ENCODE data around the gene ATP9A. TPM values are rescaled to one million over a fixed set of nuclear protein-coding genes. Genes with fewer than 3 reads are reported as not detected.
"Not testable (repeated sequence)": the region's sequence is repeated elsewhere in the genome, so short reads cannot be mapped to it uniquely, and the experiment has no call there.

The ATP9A gene
- total RNA-seq, 1 experiment from 2014 or later, result 18.7 TPM

- no peak for DNase-seq (ENCODE audit: low read depth)
Measured at GRCh38 chr20:51654495-51654894, 113.7 kb downstream of the ATP9A start.

GRCh38 chr20:51654060-51654459, 114.1 kb downstream of the ATP9A start:
- DNase-seq (ENCODE audit: low read depth), result no peak

DNA sequence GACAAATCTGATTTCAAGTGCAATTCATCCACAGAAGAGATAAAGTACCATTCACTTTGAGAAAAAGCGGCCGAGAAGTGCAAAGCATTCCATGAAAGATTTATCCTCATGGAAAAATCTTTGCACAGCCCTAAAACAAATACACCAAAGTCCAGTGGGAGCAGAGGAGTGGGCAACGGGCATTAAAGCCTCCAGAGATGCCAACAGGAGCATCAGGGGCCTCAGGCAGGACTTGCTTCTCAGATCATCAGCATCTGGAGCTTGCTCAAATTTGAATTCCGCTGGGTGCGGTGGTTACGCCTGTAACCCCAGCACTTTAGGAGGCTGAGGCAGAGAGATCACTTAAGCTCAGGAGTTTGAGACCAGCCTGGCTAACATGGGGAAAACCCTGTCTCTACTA, 115.0 kb downstream of the ATP9A start:
- no peak for DNase-seq (ENCODE audit: low read depth)

- DNase-seq (ENCODE audit: low read depth), result no peak
Measured at GRCh38 chr20:51651921-51652549, 116.2 kb downstream of the ATP9A start.

DNA sequence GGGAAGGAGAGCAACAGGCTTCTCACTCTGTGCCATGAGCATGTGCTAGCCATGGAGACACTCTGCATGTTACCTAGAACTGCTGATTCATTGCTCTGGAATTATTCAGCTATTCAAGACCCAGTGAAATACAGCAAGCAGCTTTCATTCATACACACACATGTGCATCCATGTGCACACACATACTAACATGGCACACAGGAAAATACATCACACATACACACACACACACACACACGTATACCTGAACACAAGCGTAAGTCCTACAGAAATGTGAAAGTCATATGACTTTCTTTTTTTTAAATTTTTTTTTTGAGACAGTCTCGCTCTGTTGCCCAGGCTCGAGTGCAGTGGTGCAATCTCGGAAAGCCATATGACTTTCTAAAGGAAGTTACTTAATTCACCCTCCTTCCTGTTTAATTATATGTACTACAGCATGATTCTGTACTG, 117.5 kb downstream of the ATP9A start:
- DNase-seq (ENCODE audit: low read depth), result peak; percentile 77

DNA sequence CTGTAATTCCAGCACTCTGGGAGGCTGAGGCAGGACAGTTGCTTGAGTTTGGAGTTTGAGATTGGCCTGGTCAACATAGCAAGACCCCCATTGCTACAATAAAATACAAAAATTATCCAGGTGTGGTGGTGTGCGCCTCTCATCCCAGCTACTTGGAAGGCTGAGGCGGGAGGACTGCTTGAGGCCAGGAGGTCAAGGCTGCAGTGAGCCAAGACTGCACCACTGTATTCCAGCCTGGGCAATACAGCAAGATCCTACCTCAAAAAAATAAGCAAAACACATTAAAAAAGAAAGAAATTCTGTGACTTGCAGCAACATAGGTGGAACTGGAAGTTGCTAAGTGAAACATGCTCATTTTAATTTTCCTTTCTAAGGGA, 119.6 kb downstream of the ATP9A start:
- no peak for DNase-seq (ENCODE audit: low read depth)

DNA sequence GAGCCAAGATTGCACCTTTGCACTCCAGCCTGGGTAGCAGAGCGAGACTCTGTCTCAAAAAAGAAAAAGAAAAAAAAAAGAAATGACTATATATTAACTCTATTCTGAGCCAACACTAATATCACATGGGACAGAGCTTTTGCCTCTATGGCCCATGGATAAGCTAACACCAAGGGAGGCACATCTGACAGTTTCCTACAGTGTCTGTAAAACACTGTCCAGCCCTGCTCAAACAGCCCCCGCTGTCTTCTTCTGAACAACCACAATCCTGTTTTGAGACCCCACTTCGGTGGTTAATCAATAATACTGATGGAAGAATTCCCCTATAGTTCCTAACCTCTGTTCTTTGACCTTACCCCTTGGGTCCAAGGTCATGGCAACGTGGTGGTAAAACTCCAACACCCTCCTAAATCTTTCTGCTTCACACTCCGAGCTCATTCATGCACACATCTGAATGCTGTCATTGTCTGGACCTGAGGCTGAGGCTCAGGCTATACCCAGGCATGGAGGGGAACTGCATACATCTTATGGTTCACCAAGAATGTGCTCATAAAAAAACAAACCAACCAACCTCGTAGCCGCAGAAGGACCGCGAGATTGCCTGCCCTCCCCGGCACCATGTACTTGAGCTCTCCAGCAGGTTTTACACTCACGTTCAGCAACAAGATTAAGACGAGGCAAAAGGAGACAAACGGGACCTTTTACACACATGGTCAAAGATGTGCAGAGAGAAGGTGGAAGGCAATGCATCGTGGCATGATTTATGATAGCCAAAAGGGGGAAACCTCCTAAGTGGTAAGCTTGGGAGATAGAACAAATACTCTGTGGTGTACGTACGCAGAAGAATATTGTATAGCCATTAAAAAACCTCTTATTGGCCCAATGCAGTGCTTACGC, 120.3 kb downstream of the ATP9A start:
- DNase-seq (ENCODE audit: low read depth), result no peak

DNA sequence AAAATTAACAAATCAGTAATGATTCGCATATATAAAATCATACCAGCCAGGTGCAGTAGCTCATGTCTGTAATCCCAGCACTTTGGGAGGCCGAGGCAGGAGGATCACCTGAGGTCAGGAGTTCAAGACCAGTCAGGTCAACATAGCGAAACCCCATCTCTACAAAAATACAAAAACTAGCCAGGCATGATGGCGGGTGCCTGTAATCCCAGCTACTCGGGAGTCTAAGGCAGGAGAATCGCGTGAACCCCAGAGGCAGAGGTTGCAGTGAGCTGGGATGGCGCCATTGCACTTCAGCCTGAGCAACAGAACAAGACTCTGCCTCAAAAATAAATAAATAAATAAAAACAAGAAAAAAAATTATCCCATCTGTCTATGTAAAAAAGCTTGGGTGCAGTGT, 124.4 kb downstream of the ATP9A start:
- not testable (repeated sequence) for DNase-seq (ENCODE audit: low read depth)

GRCh38 chr20:51643390-51643789, 124.8 kb downstream of the ATP9A start:
- no peak for DNase-seq (ENCODE audit: low read depth)

- DNase-seq (ENCODE audit: low read depth), result no peak
Measured at GRCh38 chr20:51641866-51642265, 126.3 kb downstream of the ATP9A start.

DNA sequence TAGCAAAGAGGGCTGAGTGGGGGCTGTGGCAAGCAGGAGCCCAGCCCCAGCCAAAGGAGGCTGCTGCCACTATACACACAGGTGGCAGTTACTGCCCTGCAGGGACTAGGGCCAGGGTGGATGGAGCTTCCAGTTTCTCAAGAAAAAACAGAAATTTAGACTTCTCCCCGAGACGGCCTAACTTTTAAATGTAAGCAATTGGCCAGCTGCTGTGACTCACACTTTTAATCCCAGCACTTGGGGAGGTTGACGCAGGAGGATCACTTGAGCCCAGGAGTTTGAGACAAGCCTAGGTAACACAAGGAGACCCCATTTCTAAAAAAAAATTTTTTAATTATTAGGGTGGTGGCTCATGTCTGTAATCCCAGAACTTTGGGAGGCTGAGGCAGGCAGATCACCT, 127.4 kb downstream of the ATP9A start:
- DNase-seq (ENCODE audit: low read depth), result peak; percentile 45

DNA sequence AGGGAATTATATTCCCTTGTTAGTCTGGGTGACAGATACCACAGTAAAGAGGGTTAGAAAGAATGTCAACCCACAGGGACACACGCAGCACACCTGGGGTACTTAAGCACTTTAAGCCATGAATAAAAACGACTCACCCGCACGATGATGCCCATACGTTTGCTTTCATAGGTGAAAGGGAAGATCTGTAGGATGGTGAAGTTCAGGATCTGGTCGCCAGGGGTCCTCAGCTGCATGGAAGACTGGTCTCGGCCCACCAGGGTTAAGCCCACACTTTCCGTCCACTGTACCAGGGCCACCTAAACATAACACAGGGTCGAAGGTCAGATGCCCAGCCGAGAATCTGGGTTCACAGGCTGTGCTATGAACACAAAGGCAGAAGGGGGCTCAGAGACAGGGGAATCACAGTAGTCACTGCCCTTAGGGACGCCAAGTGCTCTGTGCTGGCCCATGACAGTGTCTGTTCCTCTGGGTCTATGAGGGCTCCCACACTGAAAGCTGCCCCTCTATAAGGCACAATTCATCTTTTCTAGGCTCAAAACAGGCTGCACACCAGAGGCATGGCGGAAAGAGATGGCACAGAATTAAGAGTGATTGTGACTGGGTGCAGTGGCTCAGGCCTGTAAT, 128.9 kb downstream of the ATP9A start:
- peak; percentile 82 for DNase-seq (ENCODE audit: low read depth)

DNA sequence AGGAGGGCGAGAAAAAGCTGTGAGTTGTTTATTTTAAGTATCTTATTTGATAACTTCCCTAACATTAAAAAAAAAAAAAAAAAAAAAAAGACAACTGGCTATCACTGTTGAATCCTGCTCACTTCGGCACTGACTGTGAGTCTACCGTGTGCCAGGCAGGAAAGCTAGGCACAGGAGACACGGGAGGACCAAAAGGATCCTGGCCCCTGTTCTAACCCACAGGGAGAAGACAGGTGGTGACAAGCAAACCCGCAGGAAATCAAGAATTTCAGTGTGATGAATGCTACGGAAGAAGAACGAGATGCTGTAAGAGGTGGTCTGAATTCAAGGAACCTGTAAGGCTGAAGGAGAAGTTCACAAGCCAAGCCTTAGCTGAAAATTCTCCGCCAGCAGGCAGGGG, 130.9 kb downstream of the ATP9A start:
- no peak for DNase-seq (ENCODE audit: low read depth)

DNA sequence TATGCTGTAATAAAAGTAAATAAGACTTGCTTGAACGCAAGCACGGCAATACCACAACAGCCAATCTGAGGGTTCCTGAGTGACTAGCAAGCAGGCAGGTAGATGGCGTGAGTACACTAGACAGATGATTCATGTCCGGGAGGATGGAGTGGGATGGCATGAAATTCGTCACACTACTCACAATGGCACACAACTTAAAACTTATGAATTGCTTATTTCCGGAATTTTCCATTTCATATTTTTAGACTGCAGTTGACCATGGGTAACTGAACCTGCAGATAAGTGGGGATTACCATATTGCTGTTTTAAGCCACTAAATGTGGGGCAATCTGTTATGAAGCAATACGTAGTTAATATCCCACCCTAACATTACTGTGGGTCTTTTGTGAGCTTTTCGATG, 132.1 kb downstream of the ATP9A start:
- DNase-seq (ENCODE audit: low read depth), result peak; percentile 95

DNA sequence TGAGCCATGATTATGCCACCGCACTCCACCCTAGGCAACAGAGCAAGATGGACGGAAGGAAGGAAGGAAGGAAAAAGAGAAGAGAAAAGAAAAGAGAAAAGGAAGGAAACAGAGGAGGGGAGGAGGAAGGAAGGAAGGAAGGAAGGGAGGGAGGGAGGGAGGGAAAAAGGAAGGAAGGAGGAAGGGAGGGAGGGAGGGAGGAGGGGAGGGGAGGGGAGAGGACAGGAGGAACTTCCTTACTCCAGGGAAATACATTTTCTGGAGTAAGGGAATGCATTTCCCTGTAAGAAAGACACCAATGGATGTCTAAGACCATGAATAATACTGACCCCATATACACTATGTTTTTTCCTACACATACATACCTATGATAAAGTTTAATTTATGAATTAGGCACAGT, 132.5 kb downstream of the ATP9A start:
- DNase-seq (ENCODE audit: low read depth), result no peak

GRCh38 chr20:51634877-51635276, 133.3 kb downstream of the ATP9A start:
- DNase-seq (ENCODE audit: low read depth), result no peak

DNA sequence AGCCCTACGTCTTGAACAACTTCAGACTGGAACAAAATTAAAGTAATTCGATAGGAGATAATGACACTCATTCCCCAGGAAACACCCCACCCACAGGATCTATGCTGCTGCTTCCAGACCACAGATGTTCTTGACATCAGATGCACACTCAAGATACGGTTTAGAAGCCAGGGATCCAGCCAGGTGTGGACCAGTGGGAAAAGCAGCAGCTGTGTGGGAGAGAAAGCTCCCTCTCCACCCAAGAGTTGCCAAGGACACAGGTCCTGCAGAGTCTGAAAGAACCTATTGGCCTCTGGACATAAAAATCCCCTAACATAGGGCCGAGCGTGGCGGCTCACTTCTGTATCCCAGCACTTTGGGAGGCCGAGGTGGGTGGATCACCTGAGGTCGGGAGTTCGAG, 133.9 kb downstream of the ATP9A start:
- DNase-seq (ENCODE audit: low read depth), result peak; percentile 85

GRCh38 chr20:51633430-51633829, 134.8 kb downstream of the ATP9A start:
- DNase-seq (ENCODE audit: low read depth), result no peak

GRCh38 chr20:51631953-51632352, 136.2 kb downstream of the ATP9A start:
- no peak for DNase-seq (ENCODE audit: low read depth)

GRCh38 chr20:51631011-51631950, 136.9 kb downstream of the ATP9A start:
- DNase-seq (ENCODE audit: low read depth), result peak; percentile 100

DNA sequence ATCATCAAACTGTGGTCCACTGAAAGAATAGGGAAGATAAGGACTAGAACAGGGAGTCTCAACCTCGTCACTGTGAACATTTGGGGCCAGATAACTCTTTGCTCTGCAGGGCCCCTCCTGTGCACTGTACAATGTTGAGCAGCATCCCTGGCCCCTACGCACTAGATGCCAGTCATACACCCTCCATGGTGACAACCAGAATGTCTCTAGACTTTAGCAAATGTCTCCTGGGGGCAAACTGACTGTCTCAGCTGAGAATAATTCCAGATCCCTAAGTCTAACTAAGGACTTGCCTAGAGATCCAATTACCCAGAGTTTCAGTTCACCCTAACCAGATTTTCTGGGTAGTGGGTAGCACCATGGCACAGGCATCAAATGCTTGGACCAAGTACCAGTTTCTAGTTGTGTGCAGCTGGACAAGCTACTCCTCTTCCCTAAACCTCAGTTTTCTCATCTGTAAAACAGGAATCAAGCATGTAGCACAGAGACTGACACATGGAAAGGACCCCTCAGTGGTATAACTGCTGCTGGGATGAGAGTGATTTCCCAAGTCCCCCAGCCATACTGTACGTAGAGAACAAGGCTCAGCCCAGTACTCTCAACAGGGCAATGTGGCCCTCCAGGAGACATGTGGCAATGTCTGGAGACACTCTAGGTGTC, 138.7 kb downstream of the ATP9A start:
- DNase-seq (ENCODE audit: low read depth), result no peak
